ENCODE measurements around the gene HSFX2. TPM values are rescaled to one million over a fixed set of nuclear protein-coding genes. Genes with fewer than 3 reads are reported as not detected.
A peak's percentile ranks its signal among the peaks of the same experiment; 100 is the strongest.

HSFX2 gene
- total RNA-seq, 1 donor from 2014 or later: 2.0 TPM

DNA sequence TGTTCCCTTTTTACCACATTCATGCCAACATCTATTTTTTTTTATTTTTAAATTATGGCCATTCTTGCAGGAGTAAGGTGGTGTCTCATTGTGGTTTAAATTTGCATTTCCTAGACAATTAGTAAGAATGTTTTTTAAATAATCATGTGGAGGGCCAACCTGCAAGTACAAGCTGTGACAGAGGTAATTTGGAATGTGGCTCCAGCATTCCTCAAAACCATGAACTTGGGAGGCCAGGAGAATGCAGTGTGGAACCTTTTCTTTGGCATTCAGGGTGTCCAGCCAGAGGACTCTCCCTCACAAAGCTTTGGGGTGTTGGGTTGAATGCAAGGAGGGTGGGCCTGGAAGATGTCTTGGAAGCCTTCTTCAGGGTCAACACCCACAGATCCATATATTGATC is 43.7 kb upstream of the HSFX2 start:
- no peak for TF ChIP-seq CTCF (IDR thresholded peaks at IDR 0.05; ENCODE audit: unreplicated experiment)
- H3K4me3 Mint-ChIP-seq (ENCODE audit: unreplicated experiment): no peak overlapping the region
- H3K9me3 Mint-ChIP-seq (ENCODE audit: unreplicated experiment): no peaks in the 10 kb centered on the region
- peaks cover 13% of the 10 kb centered on the region for H3K4me1 Mint-ChIP-seq (ENCODE audit: unreplicated experiment)
- H3K27me3 Mint-ChIP-seq (ENCODE audit: unreplicated experiment): peaks cover 2% of the 10 kb centered on the region
- no peak overlapping the region for H3K27ac Mint-ChIP-seq (ENCODE audit: unreplicated experiment)
- H3K36me3 Mint-ChIP-seq (ENCODE audit: low read depth, unreplicated experiment): no peaks in the 10 kb centered on the region
- no peak for DNase-seq (ENCODE audit: low spot score)

DNA sequence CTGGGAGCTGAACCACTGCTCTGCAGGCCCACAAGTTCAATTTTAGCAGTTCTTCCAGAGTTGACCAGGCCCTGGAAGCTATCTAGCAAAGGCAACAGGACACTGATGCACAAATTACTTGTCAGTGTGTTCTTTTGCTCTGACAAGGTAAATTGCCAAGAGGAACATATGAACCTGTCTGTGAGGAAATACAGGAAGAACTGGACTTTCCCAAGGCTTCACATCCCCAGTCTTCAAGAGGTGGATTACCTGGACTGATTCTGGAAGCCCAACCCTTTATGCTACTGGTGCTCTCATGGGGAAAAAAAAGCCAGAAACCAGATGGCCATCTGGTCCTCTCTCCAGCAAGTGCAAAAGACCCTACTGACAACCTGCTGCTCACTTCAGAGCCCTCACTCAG is 38.4 kb upstream of the HSFX2 start:
- H3K9me3 Mint-ChIP-seq (ENCODE audit: unreplicated experiment): no peaks in the 10 kb centered on the region
- H3K27ac Mint-ChIP-seq (ENCODE audit: unreplicated experiment): no peak overlapping the region
- peaks cover 33% of the 10 kb centered on the region for H3K4me1 Mint-ChIP-seq (ENCODE audit: unreplicated experiment)
- TF ChIP-seq CTCF (IDR thresholded peaks at IDR 0.05; ENCODE audit: unreplicated experiment): no peak
- H3K36me3 Mint-ChIP-seq (ENCODE audit: low read depth, unreplicated experiment): peaks cover 11% of the 10 kb centered on the region
- H3K4me3 Mint-ChIP-seq (ENCODE audit: unreplicated experiment): no peak overlapping the region
- peaks cover 18% of the 10 kb centered on the region for H3K27me3 Mint-ChIP-seq (ENCODE audit: unreplicated experiment)
- DNase-seq (ENCODE audit: low spot score): no peak

- peaks cover 16% of the 10 kb centered on the region for H3K27me3 Mint-ChIP-seq (ENCODE audit: unreplicated experiment)
- peak within 1 kb of the TSS; percentile 98 for H3K4me3 Mint-ChIP-seq (ENCODE audit: unreplicated experiment)
- H3K36me3 Mint-ChIP-seq (ENCODE audit: low read depth, unreplicated experiment): peaks cover 19% of the 10 kb centered on the region
- peaks cover 42% of the 10 kb centered on the region for H3K4me1 Mint-ChIP-seq (ENCODE audit: unreplicated experiment)
- TF ChIP-seq CTCF (IDR thresholded peaks at IDR 0.05; ENCODE audit: unreplicated experiment): no peak
- DNase-seq (ENCODE audit: low spot score): peak; percentile 59
- H3K9me3 Mint-ChIP-seq (ENCODE audit: unreplicated experiment): no peaks in the 10 kb centered on the region
- peak within 1 kb of the TSS; percentile 80 for H3K27ac Mint-ChIP-seq (ENCODE audit: unreplicated experiment)
Observed at GRCh38 chrX:149631234-149632165, 36.4 kb upstream of the HSFX2 start, which contains the start of gene TMEM185A. Gene TMEM185A, minus strand, starts transcription at chrX:149631792. Its CDS starts 212 bp downstream, at chrX:149631580.

DNA sequence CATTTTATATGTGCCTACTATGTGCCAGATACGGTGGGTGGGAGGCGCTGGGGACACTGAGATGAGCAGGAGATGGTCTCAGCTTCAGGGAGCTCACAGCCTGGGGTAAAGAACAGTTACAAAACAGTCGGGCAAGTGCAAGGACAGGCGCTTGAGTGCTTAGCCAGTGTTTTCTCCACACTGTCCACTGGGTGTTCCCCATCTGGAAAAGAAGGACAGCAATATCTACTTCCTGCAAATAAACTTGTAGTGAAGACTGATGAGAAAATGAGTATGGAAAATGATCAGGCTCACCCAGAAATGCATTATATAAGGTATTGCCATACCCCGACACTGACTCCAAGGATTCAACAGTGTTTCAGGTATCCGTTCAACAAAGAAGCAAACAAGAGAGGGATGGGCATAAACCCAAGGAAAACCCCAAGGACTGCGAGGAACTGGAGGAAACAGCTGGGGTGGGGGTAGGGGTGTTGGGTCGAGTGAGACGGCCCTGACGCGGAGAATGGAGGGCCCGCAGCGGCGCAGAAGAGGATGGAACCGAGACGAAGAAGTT is 35.6 kb upstream of the HSFX2 start:
- Mint-ChIP-seq H3K4me1 (ENCODE audit: unreplicated experiment) (peaks cover 45% of the 10 kb centered on the region), H3K27ac (ENCODE audit: unreplicated experiment) (peak overlapping the region; percentile 80), H3K36me3 (ENCODE audit: low read depth, unreplicated experiment) (peaks cover 19% of the 10 kb centered on the region), H3K9me3 (ENCODE audit: unreplicated experiment) (no peaks in the 10 kb centered on the region), H3K4me3 (ENCODE audit: unreplicated experiment) (peak overlapping the region; percentile 98), H3K27me3 (ENCODE audit: unreplicated experiment) (peaks cover 16% of the 10 kb centered on the region)
- no peak for DNase-seq (ENCODE audit: low spot score)
- TF ChIP-seq CTCF (IDR thresholded peaks at IDR 0.05; ENCODE audit: unreplicated experiment): no peak

Data from endothelial cell (in vitro differentiated cells).